Neural progenitor cell (in vitro differentiated cells): ENCODE data around the gene CNTROB.

Experiments used
- EZH2 ChIP-seq: fragments of 200-600 bp; sonication (generic); IDR thresholded peaks from 2 replicates; pipeline ENCODE4 v1.6.1; 2017; ENCODE audit warnings: antibody characterized with exemption, mild to moderate bottlenecking, moderate library complexity
- EZH2phosphoT487 ChIP-seq: fragments of 200-600 bp; sonication (generic); IDR thresholded peaks from 2 replicates; pipeline ENCODE4 v1.6.1; 2017; ENCODE audit warnings: antibody characterized with exemption
- TF ChIP-seq, protein P1 (sequence below): fragments of 200-600 bp; sonication (generic); IDR thresholded peaks from 2 replicates; pipeline ENCODE4 v1.5.1; 2017; ENCODE audit warnings: antibody characterized with exemption, mild to moderate bottlenecking

DNA sequence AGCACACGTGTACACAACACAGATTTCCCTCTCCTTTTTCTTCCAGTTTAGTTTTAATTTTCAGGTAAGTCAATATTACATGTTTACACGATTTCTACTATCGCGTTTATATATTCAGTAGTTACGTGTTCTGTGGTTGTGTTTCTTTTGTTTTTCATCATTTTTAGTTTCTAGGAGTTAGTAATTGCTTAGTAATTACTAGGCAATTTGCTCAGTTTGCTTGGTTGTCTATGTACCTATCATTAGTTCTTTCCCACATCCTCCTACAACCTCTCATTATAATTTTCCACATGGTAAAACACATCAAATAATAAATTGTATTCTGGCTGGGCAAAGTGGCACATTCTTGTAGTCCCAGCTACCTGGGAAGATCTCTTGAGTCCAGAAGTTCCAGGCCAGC, 45.8 kb downstream of the CNTROB start:
- TF ChIP-seq, protein P1, sequence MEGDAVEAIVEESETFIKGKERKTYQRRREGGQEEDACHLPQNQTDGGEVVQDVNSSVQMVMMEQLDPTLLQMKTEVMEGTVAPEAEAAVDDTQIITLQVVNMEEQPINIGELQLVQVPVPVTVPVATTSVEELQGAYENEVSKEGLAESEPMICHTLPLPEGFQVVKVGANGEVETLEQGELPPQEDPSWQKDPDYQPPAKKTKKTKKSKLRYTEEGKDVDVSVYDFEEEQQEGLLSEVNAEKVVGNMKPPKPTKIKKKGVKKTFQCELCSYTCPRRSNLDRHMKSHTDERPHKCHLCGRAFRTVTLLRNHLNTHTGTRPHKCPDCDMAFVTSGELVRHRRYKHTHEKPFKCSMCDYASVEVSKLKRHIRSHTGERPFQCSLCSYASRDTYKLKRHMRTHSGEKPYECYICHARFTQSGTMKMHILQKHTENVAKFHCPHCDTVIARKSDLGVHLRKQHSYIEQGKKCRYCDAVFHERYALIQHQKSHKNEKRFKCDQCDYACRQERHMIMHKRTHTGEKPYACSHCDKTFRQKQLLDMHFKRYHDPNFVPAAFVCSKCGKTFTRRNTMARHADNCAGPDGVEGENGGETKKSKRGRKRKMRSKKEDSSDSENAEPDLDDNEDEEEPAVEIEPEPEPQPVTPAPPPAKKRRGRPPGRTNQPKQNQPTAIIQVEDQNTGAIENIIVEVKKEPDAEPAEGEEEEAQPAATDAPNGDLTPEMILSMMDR = no peak
- TF ChIP-seq EZH2phosphoT487 (no peak), EZH2 (no peak)
